ENCODE results near the gene HAGHL.

- no peak for TF ChIP-seq CTCF (IDR thresholded peaks at IDR 0.05 in 8 of 11, conservative IDR thresholded peaks at IDR 0.05 in 3 of 11)
- no peak for TF ChIP-seq POLR2A (IDR thresholded peaks at IDR 0.05)
- TF ChIP-seq POLR2AphosphoS5 (IDR thresholded peaks at IDR 0.05), result no peak
Measured at GRCh38 chr16:767743-768235, 40.9 kb downstream of the HAGHL start.

All from spleen (tissue), 7 donors.